BJ (cell line): ENCODE data around the gene RASGEF1C. TPM values are rescaled to one million over a fixed set of nuclear protein-coding genes. Genes with fewer than 3 reads are reported as not detected.

ENCODE experiments used
- CTCF ChIA-PET: fragments of 350-600 bp; formaldehyde crosslinking; extraction: SDS; loops from one replicate; lab custom pipeline; 2021; ENCODE audit warnings: antibody characterized with exemption, inconsistent platforms; lab: Yijun Ruan, JAX
- POLR2A ChIA-PET: fragments of 300-600 bp; sonication (Branson Sonifier 250); formaldehyde crosslinking; extraction: SDS; loops from one replicate; lab custom pipeline; 2021; ENCODE audit warnings: antibody characterized with exemption; lab: Charles Lee
- DNase-seq: peaks from one replicate; pipeline ENCODE4 v3.0.0-alpha.2; 2011; ENCODE audit warnings: low read depth
- H3K27me3 ChIP-seq: 2 replicates; pipeline ENCODE4 v1.6.0; 2011; ENCODE audit warnings: low read length; ENCODE audit not compliant: control insufficient read depth, insufficient read depth
- H3K36me3 ChIP-seq: 2 replicates; pipeline ENCODE4 v1.5.1; 2011; ENCODE audit warnings: low read length; ENCODE audit not compliant: control insufficient read depth, insufficient read depth
- H3K4me3 ChIP-seq: 2 replicates; pipeline ENCODE4 v1.5.1; 2011; ENCODE audit warnings: low read depth, mild to moderate bottlenecking, control low read depth, low read length
- polyA plus RNA-seq: library from polyadenylated mRNA; depleted of rRNA; stranded (reverse); fragments of >200 nt; gene quantifications from 2 replicates; pipeline ENCODE4 v1.2.3, GENCODE V29; 2011
- TF ChIP-seq, protein P1 (sequence below): IDR thresholded peaks from 2 replicates; pipeline ENCODE4 v1.5.1; 2011; ENCODE audit warnings: low read depth, mild to moderate bottlenecking, control low read depth, inconsistent platforms, low read length, moderate library complexity; ENCODE audit not compliant: insufficient read depth

Gene RASGEF1C
- polyA plus RNA-seq, 1 experiment: not detected

DNA sequence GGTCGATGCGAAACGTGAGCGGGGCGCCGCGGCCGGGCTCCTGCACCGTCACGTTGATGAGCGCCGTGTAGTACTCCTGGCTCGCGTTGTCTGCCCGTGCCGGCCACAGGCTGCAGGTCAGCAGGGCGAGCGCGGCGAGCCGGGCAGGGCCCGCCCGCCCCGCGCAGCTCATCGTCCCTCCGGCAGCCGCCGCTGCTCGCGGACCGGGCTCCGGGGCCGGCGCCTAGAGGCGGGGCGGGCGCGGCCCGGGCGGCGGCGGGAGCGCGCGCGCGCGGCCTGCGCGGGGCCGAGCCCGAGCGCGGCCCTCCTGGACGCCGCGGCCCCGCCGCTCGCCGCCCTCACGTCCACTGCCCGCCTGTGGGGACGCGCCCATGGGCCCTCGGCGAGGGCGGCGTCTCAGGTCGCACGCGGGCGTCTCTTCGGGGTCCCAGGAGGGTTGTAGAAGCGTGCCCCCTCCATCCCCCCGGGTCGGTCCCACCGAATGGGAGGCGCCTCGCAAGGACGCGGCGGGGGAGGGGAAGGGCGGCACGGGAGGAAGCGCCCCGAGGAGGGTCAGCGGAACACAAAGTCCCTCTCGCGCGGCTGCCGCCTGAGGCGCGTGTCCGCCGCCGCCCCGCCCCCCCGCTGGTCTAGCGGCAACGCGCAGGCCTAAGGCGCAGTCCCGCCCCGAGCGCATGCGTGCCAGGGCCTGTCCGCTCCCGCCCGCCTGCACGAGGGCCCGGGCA is 137.3 kb downstream of the RASGEF1C start, which contains the start of gene RNF130:
RNF130 (minus strand) TSS at position 229 of the 725 bp plus-strand sequence; CDS start at position 172, 57 bp downstream.
- H3K36me3 ChIP-seq: no peaks in the 10 kb centered on the region
- peak; percentile 43 for DNase-seq
- CTCF ChIA-PET: no interaction called here
- peak within 1 kb of the TSS; percentile 80 for H3K4me3 ChIP-seq
- TF ChIP-seq, protein P1, sequence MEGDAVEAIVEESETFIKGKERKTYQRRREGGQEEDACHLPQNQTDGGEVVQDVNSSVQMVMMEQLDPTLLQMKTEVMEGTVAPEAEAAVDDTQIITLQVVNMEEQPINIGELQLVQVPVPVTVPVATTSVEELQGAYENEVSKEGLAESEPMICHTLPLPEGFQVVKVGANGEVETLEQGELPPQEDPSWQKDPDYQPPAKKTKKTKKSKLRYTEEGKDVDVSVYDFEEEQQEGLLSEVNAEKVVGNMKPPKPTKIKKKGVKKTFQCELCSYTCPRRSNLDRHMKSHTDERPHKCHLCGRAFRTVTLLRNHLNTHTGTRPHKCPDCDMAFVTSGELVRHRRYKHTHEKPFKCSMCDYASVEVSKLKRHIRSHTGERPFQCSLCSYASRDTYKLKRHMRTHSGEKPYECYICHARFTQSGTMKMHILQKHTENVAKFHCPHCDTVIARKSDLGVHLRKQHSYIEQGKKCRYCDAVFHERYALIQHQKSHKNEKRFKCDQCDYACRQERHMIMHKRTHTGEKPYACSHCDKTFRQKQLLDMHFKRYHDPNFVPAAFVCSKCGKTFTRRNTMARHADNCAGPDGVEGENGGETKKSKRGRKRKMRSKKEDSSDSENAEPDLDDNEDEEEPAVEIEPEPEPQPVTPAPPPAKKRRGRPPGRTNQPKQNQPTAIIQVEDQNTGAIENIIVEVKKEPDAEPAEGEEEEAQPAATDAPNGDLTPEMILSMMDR: no peak
- POLR2A ChIA-PET: no interaction called here
- no peaks in the 10 kb centered on the region; the same call in 1 of the 2 replicates for H3K27me3 ChIP-seq

DNA sequence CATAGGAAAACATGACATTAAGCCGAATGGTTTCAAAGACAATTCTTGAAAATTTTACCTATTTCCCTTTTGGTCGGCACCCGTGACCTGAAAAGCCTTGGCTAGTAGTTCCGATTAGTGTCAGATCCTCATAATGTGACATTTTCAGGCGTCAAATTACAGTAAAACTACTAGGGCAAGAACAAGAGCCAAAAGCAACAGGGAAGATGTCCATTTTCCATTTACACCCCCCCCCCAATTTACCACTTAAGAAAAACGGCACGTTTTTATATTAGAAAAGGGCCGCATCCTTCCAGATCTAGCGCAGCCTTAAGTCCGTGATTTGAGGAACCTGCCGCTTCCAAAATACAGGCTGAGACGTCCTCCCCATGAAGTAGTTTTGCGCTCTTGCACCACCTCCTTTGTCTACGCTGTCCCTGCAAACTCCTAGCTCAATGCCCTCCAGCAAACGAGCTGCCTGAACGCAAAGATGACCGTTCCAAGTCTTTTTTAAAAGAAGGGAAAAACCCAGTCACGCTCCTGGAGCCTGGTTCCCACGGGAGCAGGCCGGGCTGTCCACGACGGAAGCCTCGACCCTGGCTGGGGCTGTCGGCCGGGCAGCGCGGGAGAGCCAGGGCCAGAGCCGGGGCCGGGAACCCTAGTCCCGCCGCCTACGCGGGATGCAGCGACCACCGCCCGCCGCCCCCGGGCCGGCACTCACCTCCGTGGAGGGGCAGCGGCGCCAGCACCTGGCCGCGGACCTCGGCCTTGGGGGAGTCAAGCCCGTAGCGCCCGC is 138.1 kb downstream of the RASGEF1C start:
- TF ChIP-seq, protein P1: no peak
- POLR2A ChIA-PET: no interaction called here
- CTCF ChIA-PET: no interaction called here

DNA sequence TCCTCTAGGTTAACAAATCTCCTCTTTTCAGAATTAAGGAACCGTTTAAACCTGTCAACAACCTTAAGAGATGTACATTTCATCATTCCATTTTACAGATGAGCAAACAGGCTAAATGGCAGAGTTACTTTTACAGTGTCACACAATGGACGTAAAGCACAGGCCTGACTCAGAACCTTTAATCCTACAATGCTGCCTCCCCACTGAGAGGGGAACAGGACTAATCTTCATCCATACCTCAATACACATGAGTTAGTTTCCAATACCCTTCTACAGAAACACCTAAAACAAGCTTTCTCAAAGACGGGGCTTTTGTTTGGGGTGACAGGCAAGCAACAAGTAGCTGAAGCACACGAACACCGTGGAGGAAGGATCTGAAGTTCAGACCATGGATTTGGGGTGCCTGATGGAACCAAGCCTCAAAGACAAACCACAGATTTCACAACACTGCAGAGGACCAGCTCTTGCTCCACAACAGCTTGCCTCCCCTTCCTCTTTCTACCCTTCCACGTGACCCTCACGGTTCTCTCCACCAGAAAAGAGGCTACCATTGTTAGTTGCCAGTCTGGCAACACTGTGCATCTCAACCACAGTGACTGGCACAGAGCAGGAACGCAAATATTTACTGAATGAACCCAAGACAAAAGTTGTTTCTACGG is 139.3 kb downstream of the RASGEF1C start:
- CTCF ChIA-PET: interaction anchor here (0.8 to 1.5 kb wide), 2 partner anchors 12 to 55 kb away, joined by 3 to 5 read pairs; no protein-coding TSS in a partner anchor
- TF ChIP-seq, protein P1: no peak
- Histone ChIP-seq H3K4me3 (no peak overlapping the region; the same call in 1 of the 2 replicates), H3K27me3 (no peaks in the 10 kb centered on the region; the same call in 1 of the 2 replicates), H3K36me3 (no peaks in the 10 kb centered on the region)
- POLR2A ChIA-PET: no interaction called here
- DNase-seq: no peak

More for the DNA sequence above, 138.1 kb downstream of the RASGEF1C start:
- no peaks in the 10 kb centered on the region for H3K36me3 ChIP-seq
- peak overlapping the region; percentile 80 for H3K4me3 ChIP-seq
- no peaks in the 10 kb centered on the region; the same call in 1 of the 2 replicates for H3K27me3 ChIP-seq
- no peak for DNase-seq

DNA sequence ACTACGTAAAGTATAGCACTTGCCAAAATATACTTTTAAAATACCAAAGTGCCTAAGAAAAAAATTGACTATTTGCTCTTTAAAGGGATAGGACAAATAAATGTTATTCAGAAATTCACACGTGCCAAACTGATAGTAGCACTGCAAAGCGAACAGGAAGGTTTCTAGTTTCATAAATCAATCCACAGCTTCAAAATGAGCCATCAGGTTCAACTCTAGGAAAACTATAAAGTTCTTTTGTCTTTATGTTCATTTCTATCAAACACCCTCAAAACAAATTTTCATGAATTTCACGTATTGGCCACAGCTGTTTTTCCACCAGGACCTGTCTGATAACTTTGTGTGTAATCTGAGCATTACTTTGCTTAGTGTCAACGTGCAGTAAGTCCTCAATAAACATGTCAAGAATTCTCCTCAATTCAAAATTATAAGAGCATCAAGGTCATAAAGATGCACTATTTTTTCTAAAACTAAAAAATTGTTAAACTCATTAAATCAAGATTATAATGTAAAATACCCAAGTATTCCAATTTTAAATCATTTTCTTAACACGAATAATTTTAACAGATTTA is 140.4 kb downstream of the RASGEF1C start:
- Histone ChIP-seq H3K36me3 (no peaks in the 10 kb centered on the region), H3K4me3 (no peak overlapping the region), H3K27me3 (no peaks in the 10 kb centered on the region; the same call in 1 of the 2 replicates)
- TF ChIP-seq, protein P1: no peak
- DNase-seq: no peak
- ChIA-PET CTCF (interaction anchor here (1.5 kb wide), 1 partner anchor 11 kb away, joined by 5 read pairs; no protein-coding TSS in a partner anchor), POLR2A (no interaction called here)
